ENCODE data around the gene BPIFA3. TPM values are rescaled to one million over a fixed set of nuclear protein-coding genes. Genes with fewer than 3 reads are reported as not detected.

The BPIFA3 gene
- total RNA-seq, 2 donors from 2014 or later, result not detected

GRCh38 chr20:33209789-33210188 is 7.4 kb upstream of the BPIFA3 start:
- intact Hi-C loops (cut with DNase I, micrococcal nuclease), result no loop called here
- DNase-seq (peak; percentile 34 to 71), ATAC-seq (peak; percentile 66)

GRCh38 chr20:33210371-33210770 is 6.8 kb upstream of the BPIFA3 start:
- ATAC-seq (no peak), DNase-seq (no peak)
- intact Hi-C loops (cut with DNase I, micrococcal nuclease), result no loop called here

GRCh38 chr20:33211817-33212424 is 5.2 kb upstream of the BPIFA3 start:
- intact Hi-C loops (cut with DNase I, micrococcal nuclease), result no loop called here
- ATAC-seq, result peak; percentile 54
- peak in 1 of 2 donors; percentile 30 for DNase-seq

DNA sequence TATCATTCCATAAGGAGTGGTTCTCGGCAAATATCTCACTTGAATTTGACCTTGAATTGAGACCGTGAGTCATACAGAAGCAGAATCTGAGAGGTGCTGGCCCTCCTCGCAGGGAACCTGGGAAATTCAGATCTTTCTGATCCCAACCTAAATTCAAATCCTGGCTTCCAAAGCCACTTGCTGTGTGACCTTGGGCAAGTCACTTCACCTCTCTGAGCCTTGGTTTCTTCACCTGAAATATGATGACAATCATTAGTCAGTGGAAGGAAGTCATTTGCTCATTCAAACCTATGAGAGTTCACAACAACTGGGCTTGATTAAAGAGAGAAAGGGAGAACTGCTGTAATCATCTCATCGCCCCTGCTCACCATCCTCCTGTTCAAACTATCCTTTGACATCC is 7.2 kb downstream of the BPIFA3 start:
- ATAC-seq (no peak), DNase-seq (no peak)
- intact Hi-C loops (cut with DNase I, micrococcal nuclease), result no loop called here

DNA sequence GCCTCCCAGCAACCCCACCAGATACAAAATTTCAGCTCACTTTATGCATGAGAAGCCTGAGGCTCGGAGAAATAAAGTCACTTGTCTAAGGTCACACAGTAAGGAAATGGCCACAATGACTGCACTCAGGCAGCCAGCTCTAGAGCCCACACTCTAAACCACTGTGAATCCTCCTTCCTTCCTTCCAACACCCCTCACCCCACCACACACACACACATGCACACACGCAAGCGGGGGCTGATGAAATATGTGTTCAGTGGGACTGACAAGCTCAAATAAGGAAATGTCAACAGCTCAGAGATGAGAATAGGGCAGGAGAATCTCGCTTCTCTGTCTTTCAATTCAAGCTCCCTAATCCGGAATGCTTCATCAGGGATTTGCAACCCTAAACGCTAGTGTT is 12.7 kb downstream of the BPIFA3 start:
- ATAC-seq, result no peak
- no peak for DNase-seq
- intact Hi-C loops (cut with DNase I, micrococcal nuclease), result no loop called here

DNA sequence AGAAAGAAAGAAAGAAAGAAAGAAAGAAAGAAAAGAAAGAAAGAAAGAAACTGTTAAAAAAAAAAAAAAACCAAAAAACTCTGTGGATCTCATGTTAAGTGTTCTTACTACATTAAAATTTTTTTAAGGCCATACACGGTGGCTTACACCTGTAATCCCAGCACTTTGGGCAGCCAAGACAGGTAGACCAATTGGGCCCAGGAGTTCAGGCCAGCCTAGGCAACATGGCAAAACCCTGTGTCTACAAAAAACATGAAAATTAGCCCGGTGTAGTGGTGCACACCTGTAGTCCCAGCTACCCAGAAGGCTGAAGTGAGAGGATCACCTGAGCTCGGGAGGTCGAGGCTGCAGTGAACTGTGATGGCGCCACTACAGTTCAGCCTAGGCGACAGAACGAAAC is 14.1 kb downstream of the BPIFA3 start:
- DNase-seq (no peak), ATAC-seq (no peak)
- intact Hi-C loops (cut with DNase I, micrococcal nuclease), result no loop called here

GRCh38 chr20:33232486-33233072 is 15.4 kb downstream of the BPIFA3 start:
- intact Hi-C loops (cut with DNase I, micrococcal nuclease), result no loop called here
- ATAC-seq (no peak), DNase-seq (no peak)

- no peak for DNase-seq
- intact Hi-C loops (cut with DNase I, micrococcal nuclease), result no loop called here
These were observed 16.1 kb downstream of the BPIFA3 start for GRCh38 chr20:33233129-33233774.

DNA sequence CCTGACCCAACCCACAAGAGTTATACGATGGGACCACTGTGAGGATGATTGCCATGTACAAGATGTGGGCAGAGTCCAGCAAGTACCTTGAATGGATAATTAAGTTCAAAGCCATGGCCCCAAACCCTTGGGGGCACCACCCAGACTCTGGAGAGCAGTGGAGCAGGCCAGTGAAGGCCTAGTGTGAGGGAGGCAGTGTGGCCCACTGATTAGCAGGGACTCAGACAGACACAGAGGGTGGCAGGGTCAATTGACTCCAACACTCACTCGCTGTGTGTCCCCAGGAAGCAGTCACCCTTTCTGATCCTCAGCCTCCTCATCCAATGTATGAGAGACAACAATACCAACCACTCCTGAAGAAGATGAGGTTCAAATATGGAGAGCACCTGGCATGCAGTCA is 16.9 kb downstream of the BPIFA3 start:
- DNase-seq, result no peak
- intact Hi-C loops (cut with DNase I, micrococcal nuclease), result no loop called here
- ATAC-seq, result no peak

More at GRCh38 chr20:33233129-33233774, 16.1 kb downstream of the BPIFA3 start:
- no peak for ATAC-seq

DNA sequence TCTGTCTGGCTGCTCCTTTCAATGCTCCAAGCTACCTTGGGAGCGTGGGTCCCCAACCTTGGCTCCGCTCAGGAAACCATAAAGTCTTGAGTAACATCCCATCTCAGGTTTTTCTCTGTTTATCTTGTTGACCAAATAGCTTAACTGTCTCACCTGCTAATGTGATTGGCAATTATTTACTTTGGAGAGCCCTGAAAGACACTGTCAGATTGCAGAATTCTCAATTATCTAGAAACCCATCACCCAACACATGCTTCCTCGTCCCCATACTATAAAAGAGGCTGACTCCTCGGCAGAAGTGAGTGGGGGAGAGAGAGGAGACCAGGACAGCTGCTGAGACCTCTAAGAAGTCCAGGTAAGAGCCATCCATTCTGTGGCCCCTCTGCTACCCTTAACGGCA is 18.5 kb downstream of the BPIFA3 start, which contains the start of gene BPIFA1:
BPIFA1 (plus strand) TSS at position 301 of the 400 bp plus-strand sequence. CDS start 1,716 bp downstream, outside the sequence.
- intact Hi-C loops (cut with DNase I, micrococcal nuclease), result no loop called here
- ATAC-seq, result no peak
- no peak for DNase-seq

- no peak for DNase-seq
- intact Hi-C loops (cut with DNase I, micrococcal nuclease), result no loop called here
- no peak for ATAC-seq
These were observed 19.2 kb downstream of the BPIFA3 start for GRCh38 chr20:33236351-33236750.

- intact Hi-C loops (cut with DNase I, micrococcal nuclease), result no loop called here
- DNase-seq (no peak), ATAC-seq (no peak)
These were observed 20.8 kb downstream of the BPIFA3 start for GRCh38 chr20:33237989-33238388.

DNA sequence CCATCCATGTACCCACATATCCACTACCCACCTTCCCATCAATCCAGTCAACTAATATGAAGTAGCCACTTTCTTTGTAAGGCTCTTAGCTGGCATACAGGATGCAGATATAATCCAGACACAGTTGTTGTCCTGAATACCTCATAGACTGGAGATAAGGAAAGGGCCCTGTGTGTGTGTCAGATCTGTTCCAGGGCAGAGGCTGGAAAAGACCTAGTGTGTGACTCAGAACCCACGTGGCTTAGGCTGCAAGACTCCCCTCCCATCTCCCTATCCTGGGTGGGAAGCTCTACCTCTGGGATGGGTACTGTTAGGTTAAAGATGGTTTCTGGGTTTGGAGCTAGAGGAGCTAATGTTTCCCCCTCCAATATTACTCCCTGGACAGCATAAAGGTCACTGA is 22.3 kb downstream of the BPIFA3 start:
- DNase-seq, result no peak
- no peak for ATAC-seq
- intact Hi-C loops (cut with DNase I, micrococcal nuclease), result no loop called here

- DNase-seq (no peak), ATAC-seq (no peak)
- intact Hi-C loops (cut with DNase I, micrococcal nuclease), result no loop called here
These were observed 23.0 kb downstream of the BPIFA3 start for GRCh38 chr20:33239979-33240736.

GRCh38 chr20:33240923-33241322 is 23.8 kb downstream of the BPIFA3 start:
- DNase-seq (no peak), ATAC-seq (no peak)
- intact Hi-C loops (cut with DNase I, micrococcal nuclease), result no loop called here

GRCh38 chr20:33242319-33243100 is 25.4 kb downstream of the BPIFA3 start:
- DNase-seq, result no peak
- no peak for ATAC-seq
- intact Hi-C loops (cut with DNase I, micrococcal nuclease), result no loop called here

GRCh38 chr20:33246077-33246476 is 28.9 kb downstream of the BPIFA3 start:
- no peak for ATAC-seq
- intact Hi-C loops (cut with DNase I, micrococcal nuclease), result no loop called here
- DNase-seq, result no peak

DNA sequence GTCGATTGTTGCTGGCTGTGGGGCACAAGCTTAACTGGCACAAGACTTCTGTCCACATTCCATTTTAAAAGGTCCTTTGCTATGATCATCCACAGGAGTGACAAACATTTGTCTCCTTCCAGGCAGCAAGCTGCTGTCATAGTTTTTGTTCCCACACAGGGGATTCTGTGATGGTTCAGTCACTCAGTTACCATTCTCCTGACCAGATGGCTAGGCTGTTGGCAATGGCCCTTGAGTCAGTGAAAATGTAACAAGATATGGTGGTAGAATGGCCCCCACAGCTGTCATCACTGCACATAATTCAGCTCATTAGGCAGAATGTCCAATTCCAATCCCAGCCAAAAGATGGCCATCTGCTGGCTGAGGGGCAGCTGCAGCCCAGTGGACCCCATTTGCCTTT is 32.3 kb downstream of the BPIFA3 start:
- no peak for ATAC-seq
- intact Hi-C loops (cut with DNase I, micrococcal nuclease), result no loop called here
- no peak for DNase-seq

- intact Hi-C loops (cut with DNase I, micrococcal nuclease), result no loop called here
- no peak for ATAC-seq
- no peak for DNase-seq
These were observed 33.5 kb downstream of the BPIFA3 start for GRCh38 chr20:33250666-33251065.

Measured in left colon (tissue), 2 donors.